ENCODE measurements around the gene FAM149A.

DNA sequence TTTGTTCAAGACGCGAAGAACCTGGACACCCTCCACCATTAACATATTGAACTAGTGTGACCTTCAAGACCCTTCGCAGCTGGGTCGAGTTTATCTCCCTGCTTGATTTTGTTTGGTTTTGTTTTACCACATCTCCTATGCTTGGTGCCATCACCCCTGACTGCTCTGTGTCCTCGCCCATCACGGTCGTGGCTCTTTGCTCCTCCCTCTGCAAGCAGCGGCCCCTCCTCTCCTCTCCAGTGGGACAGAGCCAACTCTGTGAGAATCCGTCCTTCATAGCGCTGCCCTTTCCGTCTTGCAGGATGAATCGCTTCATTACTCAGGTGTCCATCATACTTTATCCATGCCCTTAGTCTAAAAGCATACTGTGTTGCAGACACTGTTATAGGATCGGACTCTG is 9.1 kb upstream of the FAM149A start:
- TF ChIP-seq, protein P1, sequence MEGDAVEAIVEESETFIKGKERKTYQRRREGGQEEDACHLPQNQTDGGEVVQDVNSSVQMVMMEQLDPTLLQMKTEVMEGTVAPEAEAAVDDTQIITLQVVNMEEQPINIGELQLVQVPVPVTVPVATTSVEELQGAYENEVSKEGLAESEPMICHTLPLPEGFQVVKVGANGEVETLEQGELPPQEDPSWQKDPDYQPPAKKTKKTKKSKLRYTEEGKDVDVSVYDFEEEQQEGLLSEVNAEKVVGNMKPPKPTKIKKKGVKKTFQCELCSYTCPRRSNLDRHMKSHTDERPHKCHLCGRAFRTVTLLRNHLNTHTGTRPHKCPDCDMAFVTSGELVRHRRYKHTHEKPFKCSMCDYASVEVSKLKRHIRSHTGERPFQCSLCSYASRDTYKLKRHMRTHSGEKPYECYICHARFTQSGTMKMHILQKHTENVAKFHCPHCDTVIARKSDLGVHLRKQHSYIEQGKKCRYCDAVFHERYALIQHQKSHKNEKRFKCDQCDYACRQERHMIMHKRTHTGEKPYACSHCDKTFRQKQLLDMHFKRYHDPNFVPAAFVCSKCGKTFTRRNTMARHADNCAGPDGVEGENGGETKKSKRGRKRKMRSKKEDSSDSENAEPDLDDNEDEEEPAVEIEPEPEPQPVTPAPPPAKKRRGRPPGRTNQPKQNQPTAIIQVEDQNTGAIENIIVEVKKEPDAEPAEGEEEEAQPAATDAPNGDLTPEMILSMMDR (conservative IDR thresholded peaks at IDR 0.05; ENCODE audit: low read depth in 2 of 2), result no peak
- TF ChIP-seq EZH2 (IDR thresholded peaks at IDR 0.05; ENCODE audit: low read depth, unreplicated experiment) (no peak), JUNB (IDR thresholded peaks at IDR 0.05; ENCODE audit: unreplicated experiment) (no peak)
